Endodermal cell (in vitro differentiated cells): ENCODE results near the gene TRAP1. TPM values are rescaled to one million over a fixed set of nuclear protein-coding genes. Genes with fewer than 3 reads are reported as not detected.

ENCODE experiments used
- DNase-seq: peaks from one replicate; pipeline ENCODE4 v3.0.0-alpha.2; 2017
- H3K27ac ChIP-seq: 2 replicates; pipeline ENCODE4 v1.5.1; 2013; ENCODE audit warnings: mild to moderate bottlenecking, low read depth, low read length, moderate library complexity
- H3K27me3 ChIP-seq: 2 replicates; pipeline ENCODE4 v1.6.1; 2013; ENCODE audit warnings: mild to moderate bottlenecking, low read length, moderate library complexity; ENCODE audit not compliant: insufficient read depth, control insufficient read depth, poor library complexity, severe bottlenecking
- H3K36me3 ChIP-seq: 2 replicates; pipeline ENCODE4 v1.7.0; 2013; ENCODE audit warnings: mild to moderate bottlenecking, low read length, moderate library complexity; ENCODE audit not compliant: control insufficient read depth, insufficient read depth
- H3K4me1 ChIP-seq: one replicate; pipeline ENCODE4 v1.7.0; 2013; ENCODE audit warnings: low read length; ENCODE audit not compliant: control insufficient read depth, insufficient read depth
- H3K4me3 ChIP-seq: 2 replicates; pipeline ENCODE4 v1.5.1; 2013; ENCODE audit warnings: mild to moderate bottlenecking, low read length, moderate library complexity
- H3K9ac ChIP-seq: 2 replicates; pipeline ENCODE4 v1.6.1; 2013; ENCODE audit warnings: mild to moderate bottlenecking, low read length, moderate library complexity; ENCODE audit not compliant: poor library complexity, severe bottlenecking; ENCODE audit errors: extremely low read depth
- H3K9me3 ChIP-seq: 2 replicates; pipeline ENCODE4 v1.6.1; 2013; ENCODE audit warnings: mild to moderate bottlenecking, low read length, moderate library complexity; ENCODE audit not compliant: control insufficient read depth
- H3K27ac Mint-ChIP-seq: 2 replicates; pipeline ENCODE4 v1.8.0; 2020; ENCODE audit warnings: mixed read lengths
- H3K27me3 Mint-ChIP-seq: 2 replicates; pipeline ENCODE4 v1.8.0; 2021; ENCODE audit warnings: mild to moderate bottlenecking, mixed read lengths; ENCODE audit not compliant: insufficient read depth
- H3K36me3 Mint-ChIP-seq: 2 replicates; pipeline ENCODE4 v1.8.0; 2020; ENCODE audit warnings: low read depth, mixed read lengths
- H3K4me1 Mint-ChIP-seq: 2 replicates; pipeline ENCODE4 v1.8.0; 2020; ENCODE audit warnings: mixed read lengths
- H3K4me3 Mint-ChIP-seq: 2 replicates; pipeline ENCODE4 v1.8.0; 2020; ENCODE audit warnings: mild to moderate bottlenecking, moderate library complexity, mixed read lengths
- H3K9me3 Mint-ChIP-seq: 2 replicates; pipeline ENCODE4 v1.8.0; 2020; ENCODE audit warnings: mild to moderate bottlenecking, mixed read lengths
- WGBS, 2 experiments: methylation state at CpG; one replicate each; pipeline versions ENCODE4 v1.1.5 to v1.1.7; 2013; ENCODE audit warnings: missing lambda C conversion rate in 2 of 2, mixed read lengths in 1 of 2; ENCODE audit not compliant: insufficient coverage in 1 of 2, insufficient read length in 1 of 2; 5-methylcytosine and 5-hydroxymethylcytosine counted together
- total RNA-seq, 2 donors: library from RNA; stranded (reverse); fragmentation: NEBNext Ultra II Directional in 1 of 2; extraction: Animal tissue kit (Norgen Biotek cat#: 25700) in 1 of 2; gene quantifications; 2 replicates in 1 of 2; 3 replicates in 1 of 2; pipeline ENCODE4 v1.2.1, GENCODE V29; 2021
- TF ChIP-seq, protein P1 (sequence below): fragments of 200-600 bp; sonication (generic); conservative IDR thresholded peaks from 2 replicates; pipeline ENCODE4 v1.5.0; 2021; ENCODE audit warnings: antibody characterized with exemption, mild to moderate bottlenecking

The TRAP1 gene
- total RNA-seq, 2 donors from 2014 or later = 144 to 156 TPM

DNA sequence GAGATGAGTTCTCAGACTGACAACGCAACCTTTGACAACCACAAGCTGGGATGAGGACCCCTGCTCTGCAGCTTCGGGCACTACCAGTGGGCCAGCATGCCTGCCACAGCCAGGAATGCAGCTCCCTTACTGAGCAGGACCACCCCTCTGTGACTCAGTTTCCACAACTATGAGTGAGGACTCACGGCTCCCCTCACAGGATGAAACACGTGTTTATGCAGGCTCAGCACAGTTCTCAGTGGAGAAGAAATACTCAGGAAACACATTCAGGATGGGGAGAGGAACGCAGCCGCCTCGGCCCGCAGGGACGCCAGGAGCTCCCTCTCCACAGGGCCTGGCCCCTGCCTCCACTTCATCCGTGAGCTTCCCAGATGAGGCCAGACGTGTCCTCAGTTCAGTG, 48.7 kb downstream of the TRAP1 start:
- no peaks in the 10 kb centered on the region for H3K27me3 ChIP-seq
- peaks cover 52% of the 10 kb centered on the region for H3K36me3 ChIP-seq
- H3K27me3 Mint-ChIP-seq = no peaks in the 10 kb centered on the region
- H3K27ac Mint-ChIP-seq = no peak overlapping the region
- H3K27ac ChIP-seq = no peak overlapping the region
- TF ChIP-seq, protein P1, sequence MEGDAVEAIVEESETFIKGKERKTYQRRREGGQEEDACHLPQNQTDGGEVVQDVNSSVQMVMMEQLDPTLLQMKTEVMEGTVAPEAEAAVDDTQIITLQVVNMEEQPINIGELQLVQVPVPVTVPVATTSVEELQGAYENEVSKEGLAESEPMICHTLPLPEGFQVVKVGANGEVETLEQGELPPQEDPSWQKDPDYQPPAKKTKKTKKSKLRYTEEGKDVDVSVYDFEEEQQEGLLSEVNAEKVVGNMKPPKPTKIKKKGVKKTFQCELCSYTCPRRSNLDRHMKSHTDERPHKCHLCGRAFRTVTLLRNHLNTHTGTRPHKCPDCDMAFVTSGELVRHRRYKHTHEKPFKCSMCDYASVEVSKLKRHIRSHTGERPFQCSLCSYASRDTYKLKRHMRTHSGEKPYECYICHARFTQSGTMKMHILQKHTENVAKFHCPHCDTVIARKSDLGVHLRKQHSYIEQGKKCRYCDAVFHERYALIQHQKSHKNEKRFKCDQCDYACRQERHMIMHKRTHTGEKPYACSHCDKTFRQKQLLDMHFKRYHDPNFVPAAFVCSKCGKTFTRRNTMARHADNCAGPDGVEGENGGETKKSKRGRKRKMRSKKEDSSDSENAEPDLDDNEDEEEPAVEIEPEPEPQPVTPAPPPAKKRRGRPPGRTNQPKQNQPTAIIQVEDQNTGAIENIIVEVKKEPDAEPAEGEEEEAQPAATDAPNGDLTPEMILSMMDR = no peak
- DNase-seq = no peak
- no peak overlapping the region for H3K9ac ChIP-seq
- no peaks in the 10 kb centered on the region for H3K4me1 ChIP-seq
- H3K4me3 Mint-ChIP-seq = no peak overlapping the region
- H3K36me3 Mint-ChIP-seq = peaks cover 62% of the 10 kb centered on the region
- 95 to 97% methylated on average over 4 to 11 of the region's 11 CpGs for WGBS, 2 experiments
- no peaks in the 10 kb centered on the region for H3K4me1 Mint-ChIP-seq
- no peak overlapping the region for H3K4me3 ChIP-seq
- H3K9me3 Mint-ChIP-seq = no peaks in the 10 kb centered on the region
- no peaks in the 10 kb centered on the region for H3K9me3 ChIP-seq

DNA sequence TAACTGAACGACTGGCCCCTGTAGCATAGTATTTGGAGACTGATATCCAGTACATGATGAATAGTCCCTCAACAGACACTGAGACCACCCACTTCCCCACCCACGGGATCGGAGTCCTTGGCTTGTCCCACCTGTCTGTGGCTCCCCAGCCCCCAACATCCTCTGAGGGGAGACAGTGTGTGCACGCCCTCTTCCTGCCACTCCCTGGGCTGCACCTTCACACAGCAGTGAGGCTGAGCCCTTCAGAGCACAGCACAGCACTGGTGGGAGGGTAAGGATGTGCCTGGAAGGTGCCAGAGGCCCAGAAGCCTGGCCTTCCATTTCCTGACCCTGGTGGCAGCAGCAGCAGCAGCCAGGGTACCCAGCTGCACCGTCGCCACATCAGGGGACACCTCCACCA, 51.8 kb downstream of the TRAP1 start:
- H3K9me3 ChIP-seq = no peaks in the 10 kb centered on the region
- WGBS, 2 experiments = 89 to 92% methylated on average over 3 to 6 of the region's 6 CpGs
- no peaks in the 10 kb centered on the region for H3K27me3 ChIP-seq
- no peaks in the 10 kb centered on the region for H3K27me3 Mint-ChIP-seq
- TF ChIP-seq, protein P1 = no peak
- DNase-seq = no peak
- no peak overlapping the region for H3K4me3 ChIP-seq
- no peak overlapping the region for H3K4me3 Mint-ChIP-seq
- H3K4me1 Mint-ChIP-seq = no peaks in the 10 kb centered on the region
- H3K4me1 ChIP-seq = no peaks in the 10 kb centered on the region
- no peaks in the 10 kb centered on the region for H3K9me3 Mint-ChIP-seq
- peaks cover 68% of the 10 kb centered on the region for H3K36me3 ChIP-seq
- no peak overlapping the region for H3K9ac ChIP-seq
- H3K27ac Mint-ChIP-seq = no peak overlapping the region
- H3K36me3 Mint-ChIP-seq = peaks cover 64% of the 10 kb centered on the region
- no peak overlapping the region for H3K27ac ChIP-seq

DNA sequence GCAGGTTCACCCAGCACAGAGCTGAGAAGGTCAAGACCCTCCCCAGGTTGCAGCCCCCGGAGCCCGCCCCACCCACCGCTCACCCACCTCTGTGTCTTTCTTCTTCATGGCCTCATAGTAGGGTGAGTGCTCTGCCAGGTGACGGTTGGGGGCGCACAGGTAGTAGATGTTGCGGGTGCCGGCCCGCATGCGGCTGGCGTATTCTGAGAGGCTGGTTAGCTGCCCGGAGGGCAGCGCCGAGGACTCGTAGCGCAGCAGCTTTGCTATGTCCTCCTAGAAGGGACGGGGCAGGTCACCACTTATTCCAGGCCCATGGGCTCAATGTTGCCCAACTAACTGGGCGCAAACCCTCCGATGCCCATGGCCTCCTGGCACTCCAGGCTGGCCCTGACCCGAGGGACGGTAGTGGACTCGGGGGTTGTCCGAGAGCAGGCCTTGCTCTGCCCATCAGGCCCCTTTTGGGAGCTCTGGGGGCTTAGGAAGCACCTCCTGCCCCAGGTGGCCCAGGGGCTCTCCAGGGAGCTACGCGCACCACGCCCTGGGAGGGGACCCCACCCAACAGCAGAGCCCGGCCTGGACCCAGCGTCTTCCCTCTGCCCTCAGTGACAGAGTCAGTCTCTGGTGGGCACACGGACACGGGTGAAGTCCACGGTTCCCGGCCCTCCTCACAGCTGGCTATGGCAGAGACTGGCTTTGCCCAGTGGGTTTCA, 53.0 kb downstream of the TRAP1 start:
- no peaks in the 10 kb centered on the region for H3K27me3 Mint-ChIP-seq
- no peaks in the 10 kb centered on the region for H3K4me1 Mint-ChIP-seq
- Histone ChIP-seq H3K36me3 (peaks cover 78% of the 10 kb centered on the region), H3K9me3 (no peaks in the 10 kb centered on the region), H3K27me3 (no peaks in the 10 kb centered on the region), H3K4me3 (no peak overlapping the region), H3K27ac (no peak overlapping the region), H3K4me1 (no peaks in the 10 kb centered on the region), H3K9ac (no peak overlapping the region)
- H3K9me3 Mint-ChIP-seq = no peaks in the 10 kb centered on the region
- no peak overlapping the region for H3K27ac Mint-ChIP-seq
- TF ChIP-seq, protein P1 = no peak
- H3K4me3 Mint-ChIP-seq = no peak overlapping the region
- WGBS, 2 experiments = 94 to 97% methylated on average over 20 to 31 of the region's 31 CpGs
- no peak for DNase-seq
- peaks cover 68% of the 10 kb centered on the region for H3K36me3 Mint-ChIP-seq
